ENCODE results near the gene VMAC.

The VMAC gene

DNA sequence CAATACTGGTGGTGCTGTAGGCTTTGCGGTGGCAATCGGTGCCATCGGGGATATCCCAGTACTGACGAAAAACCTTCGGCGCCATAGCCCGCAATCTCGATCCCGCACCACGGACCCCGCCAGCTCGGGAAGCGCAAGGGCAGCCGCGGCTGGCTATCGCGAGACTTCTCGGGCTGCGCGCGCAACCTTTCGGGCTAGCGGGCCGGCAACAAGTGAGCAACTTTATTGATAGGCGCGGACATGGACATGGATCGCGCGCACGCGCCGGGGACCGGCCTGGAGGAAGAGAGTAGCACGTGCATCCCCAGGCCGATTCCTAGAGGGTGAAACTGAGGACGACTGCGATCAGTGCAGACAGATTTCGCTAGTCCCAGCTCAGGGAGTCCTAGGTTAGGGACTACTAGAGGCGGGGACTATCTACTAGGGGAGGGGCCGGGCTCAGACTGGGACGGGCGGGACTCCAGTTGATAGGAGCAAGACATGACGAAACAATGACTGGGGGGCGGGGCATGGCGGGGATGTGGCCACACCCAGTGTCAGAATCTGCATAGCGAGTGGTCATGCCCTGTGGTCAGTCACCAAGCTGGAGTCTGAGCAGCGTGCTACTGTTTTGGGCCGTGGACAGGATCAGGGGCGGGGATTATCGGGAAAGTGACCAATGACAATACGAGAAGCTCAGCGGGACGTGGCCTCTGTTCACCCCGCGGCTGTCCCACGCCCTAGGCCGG lies 884 bp upstream of the VMAC start, which contains the start of gene NDUFA11:
Gene NDUFA11 (minus strand): TSS at position 167 of the 728 bp plus-strand sequence. CDS start 82 bp downstream, at position 85.
- peak; percentile 97 for DNase-seq (ENCODE audit: low spot score)

DNA sequence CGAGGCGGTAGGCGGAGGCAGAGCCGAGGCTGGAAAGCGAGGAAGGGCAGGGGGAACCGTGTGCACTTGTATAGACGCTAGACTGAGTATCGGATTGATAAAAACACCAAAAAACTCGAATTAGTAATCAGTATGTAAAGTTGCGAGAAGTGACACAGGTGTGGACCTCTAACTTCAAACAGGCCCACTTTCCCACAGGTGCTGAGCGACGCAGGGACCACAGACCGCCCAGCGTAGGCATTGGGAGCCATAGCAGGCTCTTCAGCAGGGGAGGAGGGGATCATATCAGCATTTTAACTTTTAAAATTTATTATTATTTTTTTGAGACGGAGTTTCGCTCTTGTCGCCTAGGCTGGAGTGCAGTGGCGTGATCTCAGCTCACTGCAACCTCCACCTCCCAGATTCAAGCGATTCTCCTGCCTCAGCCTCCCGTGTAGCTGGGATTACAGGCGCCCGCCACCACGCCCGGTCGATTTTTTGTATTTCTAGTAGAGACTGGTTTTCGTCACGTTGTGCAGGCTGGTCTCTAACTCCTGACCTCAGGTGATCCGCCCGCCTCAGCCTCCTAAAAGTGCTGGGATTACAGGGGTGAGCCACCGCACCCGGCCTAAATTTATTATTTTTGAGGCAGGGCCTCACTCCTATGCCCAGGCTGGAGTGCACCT lies 574 bp downstream of the VMAC start:
- DNase-seq (ENCODE audit: low spot score), result no peak

DNA sequence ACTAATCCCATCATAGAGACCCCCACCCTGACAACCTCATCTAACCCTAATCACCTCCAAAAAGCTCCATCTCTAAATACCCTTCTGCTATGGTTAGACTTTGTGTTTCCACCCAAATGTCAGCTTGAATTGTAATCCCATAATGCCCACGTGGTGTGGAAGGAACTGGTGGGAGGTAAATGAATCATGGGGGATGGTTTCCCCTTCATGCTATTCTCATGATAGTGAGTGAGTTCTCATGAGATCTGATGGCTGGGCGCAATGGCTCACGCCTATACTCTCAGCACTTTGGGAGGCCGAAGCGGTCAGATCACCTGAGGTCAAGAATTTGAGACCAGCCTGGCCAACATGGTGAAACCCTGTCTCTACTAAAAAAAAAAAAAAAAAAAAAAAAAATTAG lies 2.6 kb downstream of the VMAC start:
- no peak for DNase-seq (ENCODE audit: low spot score)

DNA sequence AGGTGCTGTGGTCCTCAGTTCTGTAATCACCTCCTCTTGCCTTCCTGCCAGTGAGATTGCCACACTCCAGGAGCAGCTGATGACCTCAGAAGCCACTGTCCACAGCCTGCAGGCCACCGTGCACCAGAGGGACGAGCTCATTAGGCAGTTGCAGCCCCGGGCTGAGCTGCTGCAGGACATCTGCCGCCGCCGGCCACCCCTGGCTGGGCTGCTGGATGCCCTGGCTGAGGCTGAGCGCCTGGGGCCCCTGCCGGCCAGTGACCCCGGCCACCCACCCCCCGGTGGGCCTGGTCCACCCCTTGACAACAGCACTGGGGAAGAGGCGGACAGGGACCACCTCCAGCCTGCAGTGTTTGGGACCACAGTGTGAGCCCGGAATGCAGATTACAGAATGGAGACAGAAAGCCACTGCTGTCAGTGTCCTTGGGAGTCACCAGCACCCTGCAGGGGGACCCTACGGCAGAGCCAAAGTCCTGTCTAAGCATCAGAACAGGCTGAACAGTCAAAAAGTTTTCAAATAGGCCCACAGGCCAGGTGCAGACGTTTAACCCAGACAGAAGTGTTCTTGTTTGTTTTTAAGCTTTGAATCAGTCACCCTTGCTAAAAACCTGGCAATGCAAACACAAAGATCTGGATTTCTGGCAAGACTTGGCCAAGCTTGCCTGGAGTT lies 4.2 kb downstream of the VMAC start:
- no peak for DNase-seq (ENCODE audit: low spot score)

DNA sequence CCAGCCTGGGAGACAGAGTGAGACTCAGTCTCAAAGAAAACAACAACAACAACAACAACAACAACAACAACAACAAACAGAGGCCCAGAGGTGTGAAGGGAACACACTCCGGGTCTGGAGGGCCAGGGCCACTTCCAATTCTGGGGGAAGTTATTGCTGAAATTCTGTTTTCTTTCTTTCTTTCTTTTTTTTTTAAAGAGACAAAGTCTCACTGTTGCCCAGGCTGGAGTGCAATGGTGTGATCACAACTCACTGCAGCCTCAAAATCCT lies 5.9 kb downstream of the VMAC start:
- no peak for DNase-seq (ENCODE audit: low spot score)

DNA sequence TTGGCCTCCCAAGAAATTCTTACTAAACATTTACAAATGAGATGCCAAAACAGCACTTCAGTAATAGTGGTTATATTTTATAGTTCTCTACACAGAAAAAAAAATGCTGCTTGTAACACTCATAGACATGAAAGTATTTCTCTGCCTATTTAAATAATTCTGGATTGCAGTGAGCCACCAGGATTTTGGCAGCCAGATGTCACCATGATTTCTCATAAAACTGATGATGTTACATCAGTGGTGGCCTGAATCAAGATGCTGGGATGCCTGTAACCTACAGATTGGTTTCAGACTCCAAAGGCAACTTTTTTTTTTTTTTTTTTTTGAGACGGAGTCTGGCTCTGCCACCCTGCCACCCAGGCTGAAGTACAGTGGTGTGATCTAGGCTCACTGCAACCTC lies 6.7 kb downstream of the VMAC start:
- DNase-seq (ENCODE audit: low spot score), result no peak

DNA sequence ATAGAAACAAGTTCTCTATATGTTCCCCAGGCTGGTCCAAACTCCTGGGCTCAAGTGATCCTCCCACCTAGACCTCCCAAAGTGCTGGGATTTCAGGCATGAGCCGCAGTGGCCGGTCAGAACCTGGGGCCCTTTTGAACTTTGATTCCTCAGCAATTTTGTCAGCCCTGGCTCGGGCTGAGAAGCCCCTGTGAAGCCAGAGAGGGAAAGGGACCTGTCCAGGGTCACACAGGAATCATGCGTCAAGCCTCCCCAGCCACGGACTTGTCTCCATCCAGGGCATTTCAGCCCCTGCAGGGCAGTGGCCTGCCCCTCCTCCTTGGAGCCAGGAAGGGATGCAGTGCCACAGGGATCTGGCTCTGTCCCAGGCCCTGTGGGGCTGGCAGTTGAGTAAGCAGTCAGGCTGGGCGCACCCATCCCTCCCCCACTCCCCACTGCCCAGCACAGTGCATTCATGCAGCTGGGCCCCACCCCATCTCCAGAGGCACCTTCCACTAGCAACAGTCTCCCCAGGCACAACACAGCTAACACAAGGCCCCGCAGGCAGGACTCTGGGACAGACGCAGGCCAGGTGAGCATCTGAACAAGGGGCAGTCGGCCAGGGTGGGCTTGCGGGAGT lies 9.2 kb downstream of the VMAC start, which contains the start of gene CAPS:
Gene CAPS (plus strand): TSS at position 516 of the 619 bp plus-strand sequence. CDS start 153 bp downstream, outside the sequence.
- peak; percentile 53 for DNase-seq (ENCODE audit: low spot score)

DNA sequence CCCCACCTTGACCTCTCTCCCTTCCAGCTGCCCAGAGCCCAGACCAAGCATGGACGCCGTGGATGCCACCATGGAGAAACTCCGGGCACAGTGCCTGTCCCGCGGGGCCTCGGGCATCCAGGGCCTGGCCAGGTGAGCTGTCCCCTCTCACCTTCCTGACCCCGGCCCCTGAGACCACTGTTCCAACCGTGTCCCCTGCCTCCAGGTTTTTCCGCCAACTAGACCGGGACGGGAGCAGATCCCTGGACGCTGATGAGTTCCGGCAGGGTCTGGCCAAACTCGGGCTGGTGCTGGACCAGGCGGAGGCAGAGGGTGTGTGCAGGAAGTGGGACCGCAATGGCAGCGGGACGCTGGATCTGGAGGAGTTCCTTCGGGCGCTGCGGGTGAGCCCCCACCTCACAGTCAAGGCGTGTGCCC lies 9.7 kb downstream of the VMAC start:
- DNase-seq (ENCODE audit: low spot score), result no peak

DNA sequence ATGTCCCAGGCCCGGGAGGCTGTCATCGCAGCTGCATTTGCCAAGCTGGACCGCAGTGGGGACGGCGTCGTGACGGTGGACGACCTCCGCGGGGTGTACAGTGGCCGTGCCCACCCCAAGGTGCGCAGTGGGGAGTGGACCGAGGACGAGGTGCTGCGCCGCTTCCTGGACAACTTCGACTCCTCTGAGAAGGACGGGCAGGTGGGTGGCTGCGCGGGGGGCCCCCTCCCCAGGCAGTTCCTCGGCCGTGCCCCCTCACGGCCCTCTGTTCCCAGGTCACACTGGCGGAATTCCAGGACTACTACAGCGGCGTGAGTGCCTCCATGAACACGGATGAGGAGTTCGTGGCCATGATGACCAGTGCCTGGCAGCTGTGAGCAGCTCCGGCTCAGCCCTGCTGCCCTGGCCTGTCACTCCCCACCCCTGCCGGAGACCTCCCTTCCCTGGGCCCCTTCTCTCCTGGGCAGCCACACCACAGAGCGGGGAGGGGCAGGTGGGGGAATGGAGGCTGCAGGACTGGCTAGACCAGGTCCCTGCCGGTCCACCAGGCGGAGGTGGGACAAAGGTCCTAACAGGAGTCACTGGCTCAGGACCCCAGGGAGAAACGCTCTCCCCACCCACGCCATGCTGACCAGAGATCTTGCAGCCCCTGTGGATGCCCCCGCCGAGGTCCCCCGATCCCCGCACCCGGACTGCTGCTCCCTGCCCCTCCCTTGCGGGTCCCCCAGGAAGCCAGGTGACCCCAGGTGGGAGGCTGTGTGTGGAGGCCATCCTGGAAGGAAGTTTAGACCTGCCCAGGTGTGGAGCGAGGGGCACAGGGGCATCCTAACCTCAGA lies 10.5 kb downstream of the VMAC start:
- peak; percentile 54 for DNase-seq (ENCODE audit: low spot score)

DNA sequence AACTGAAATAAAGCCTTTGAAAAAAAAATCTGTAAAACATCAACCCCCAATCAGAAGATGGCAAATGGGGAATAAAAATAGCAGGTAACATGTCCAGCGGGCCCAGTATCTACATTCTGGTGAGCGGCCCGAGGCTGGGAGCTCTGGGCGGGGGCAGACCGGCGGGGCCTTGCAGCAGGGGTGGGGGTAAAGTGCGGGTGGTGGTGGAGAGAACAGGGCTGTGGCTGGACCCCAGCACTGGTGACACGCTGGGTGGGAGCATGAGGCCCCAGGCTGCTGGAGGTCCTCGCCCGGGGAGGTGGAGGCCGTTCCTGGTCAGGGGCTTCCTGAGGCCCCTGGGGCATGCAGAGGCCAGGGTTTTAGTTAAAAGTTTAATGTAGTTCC lies 11.1 kb downstream of the VMAC start:
- DNase-seq (ENCODE audit: low spot score), result no peak

DNA sequence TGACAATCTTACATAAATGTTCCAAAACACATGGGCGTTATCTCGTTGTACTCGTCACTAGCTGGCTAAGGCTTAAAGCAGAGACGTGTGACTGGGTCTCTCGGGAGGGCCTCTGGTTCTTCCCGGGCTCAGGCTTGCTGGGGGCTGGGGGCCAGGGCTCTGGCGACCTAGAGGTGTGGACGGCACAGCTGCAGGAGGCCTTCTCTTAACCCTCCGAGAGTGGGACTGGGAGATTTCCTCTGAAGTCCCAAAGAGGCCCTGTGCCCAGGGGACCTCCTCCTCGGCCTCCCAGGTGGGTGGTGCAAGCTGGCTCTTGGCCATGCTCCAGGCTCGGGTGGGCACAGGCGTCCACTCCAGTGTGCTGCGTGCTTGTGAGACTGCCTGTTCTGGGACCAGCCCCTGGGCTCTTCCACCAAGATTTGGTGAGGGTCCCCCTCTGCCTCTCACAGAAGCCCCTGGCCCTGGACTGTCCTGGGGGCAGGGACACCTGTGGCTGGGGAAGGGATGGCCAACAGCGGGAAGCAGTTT lies 11.6 kb downstream of the VMAC start:
- DNase-seq (ENCODE audit: low spot score), result no peak

DNA sequence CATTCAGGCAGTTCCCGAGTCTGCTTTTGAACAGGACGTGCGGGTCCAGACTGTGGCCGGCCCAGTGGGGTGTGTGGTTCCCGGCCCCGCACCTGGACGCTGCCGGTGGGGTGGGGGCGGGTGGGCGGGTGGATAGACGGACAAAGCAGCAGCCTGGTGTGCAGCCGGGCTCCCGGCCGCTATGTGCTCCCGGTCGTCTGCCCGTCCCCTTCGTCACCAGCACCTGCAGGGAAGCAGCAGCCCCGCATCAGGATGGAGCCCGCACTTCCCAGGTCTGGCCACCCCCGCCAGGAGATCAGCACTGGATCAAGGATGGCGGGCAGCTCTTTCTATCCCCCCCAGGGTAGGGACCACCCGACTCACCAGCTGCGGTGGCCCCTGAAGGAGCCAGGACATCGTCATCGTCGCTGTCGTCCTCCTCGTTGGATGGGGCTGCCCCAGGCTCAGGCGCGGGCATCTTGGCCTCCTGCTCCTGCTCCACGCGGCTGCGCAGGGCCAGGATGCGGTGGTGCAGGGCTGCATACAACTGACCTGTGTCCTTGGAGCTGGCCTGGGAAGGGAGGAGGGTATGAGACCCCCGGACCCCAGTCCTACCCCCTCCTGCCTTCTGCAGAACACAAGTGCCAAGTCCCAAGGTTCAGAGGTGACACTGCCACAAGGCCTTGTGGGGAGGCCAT lies 12.9 kb downstream of the VMAC start:
- no peak for DNase-seq (ENCODE audit: low spot score)

DNA sequence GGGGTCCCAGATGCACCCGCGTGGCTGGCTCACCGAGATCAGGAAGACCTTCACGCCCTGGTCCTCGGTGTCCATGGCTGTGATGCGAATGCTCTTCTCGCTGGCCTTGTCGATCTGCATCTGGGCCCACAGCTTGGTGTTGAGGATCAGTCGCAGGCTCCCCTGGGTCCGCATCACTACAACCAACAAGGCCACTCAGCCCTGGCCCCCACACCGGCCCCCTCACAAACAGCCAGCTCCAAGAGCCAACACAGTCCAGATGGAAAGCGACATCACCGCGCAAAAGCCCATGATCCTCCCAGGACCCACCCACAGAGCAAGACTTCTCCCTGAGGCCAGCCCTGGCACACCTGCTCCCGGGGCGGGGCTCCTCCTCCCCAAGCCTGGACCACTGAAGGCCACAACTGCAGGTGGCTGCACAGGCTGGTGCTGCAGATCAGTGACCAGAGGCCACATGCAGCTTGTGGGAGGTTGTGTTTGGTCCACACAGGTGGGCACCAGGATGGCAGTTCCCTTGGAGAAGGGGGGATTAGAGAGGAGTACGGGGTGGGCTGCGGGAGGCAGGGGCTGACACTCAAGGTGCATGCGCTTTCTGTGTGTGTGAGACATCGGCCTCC lies 13.9 kb downstream of the VMAC start:
- no peak for DNase-seq (ENCODE audit: low spot score)

DNA sequence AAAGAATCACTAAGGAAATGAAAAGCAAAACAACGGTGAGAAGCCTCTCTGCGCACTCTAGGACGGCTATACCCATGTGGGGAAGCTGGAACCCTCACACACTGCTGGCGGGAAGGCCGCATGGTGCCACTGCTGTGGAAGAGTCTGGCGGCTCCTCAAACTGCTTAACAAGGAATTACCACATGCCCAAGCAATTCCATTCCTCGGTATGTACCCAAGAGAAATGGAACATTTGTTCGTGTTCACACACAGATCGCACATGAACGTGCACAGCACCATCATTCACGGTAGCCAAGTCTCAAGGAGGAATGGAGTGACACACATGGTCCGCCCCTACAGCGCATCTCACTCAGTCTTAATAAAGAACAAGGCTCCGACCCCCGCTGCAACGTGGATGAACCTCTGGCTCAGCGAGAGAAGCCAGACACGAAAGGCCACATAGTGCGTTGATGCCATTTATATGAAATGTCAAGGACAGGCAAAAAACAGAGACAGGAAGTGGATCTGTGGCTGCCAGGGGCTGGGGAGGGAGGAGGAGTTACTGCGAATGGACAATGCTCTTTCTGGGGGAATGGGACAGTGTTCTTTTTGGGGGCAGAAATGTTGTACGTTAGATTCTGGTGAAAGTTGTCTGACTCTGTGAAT lies 17.0 kb downstream of the VMAC start:
- DNase-seq (ENCODE audit: low spot score), result no peak

DNA sequence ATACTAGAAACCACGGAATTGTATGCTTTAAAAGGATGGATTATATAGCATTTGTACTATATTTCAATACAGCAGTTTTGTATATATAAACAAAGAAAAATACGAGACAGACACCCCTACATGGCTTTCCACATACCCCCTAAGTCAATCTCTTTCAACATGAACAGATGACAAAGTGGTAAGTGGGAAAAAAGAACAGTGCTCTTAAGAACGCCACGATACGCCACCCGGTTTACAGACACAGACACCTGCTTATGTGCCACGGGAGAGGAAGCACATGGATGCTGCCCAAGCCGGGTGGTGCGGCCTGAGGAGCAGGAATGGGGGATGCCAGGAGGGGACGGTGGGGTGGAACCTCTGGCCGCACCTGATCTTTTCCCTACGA lies 17.5 kb downstream of the VMAC start:
- no peak for DNase-seq (ENCODE audit: low spot score)

DNA sequence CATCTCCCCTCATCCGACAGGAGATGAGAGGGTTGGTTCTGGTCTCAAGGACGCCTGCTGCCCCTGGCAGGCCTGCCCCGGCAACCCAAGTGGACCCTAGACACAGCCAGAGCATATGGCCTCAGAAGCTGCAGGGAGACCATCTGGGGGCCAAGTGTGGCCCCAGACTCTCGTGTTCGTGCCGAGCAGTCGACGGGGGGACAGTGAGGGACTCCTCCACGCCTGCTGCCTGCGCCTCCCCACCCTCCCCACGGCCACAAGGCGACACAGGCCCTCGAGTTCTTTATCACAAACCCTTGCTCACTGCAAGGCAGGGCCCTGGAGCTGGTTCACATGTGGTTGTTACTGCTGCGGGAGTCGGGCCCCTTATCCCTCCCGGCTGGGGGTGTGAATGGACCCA lies 18.7 kb downstream of the VMAC start:
- DNase-seq (ENCODE audit: low spot score), result no peak

DNA sequence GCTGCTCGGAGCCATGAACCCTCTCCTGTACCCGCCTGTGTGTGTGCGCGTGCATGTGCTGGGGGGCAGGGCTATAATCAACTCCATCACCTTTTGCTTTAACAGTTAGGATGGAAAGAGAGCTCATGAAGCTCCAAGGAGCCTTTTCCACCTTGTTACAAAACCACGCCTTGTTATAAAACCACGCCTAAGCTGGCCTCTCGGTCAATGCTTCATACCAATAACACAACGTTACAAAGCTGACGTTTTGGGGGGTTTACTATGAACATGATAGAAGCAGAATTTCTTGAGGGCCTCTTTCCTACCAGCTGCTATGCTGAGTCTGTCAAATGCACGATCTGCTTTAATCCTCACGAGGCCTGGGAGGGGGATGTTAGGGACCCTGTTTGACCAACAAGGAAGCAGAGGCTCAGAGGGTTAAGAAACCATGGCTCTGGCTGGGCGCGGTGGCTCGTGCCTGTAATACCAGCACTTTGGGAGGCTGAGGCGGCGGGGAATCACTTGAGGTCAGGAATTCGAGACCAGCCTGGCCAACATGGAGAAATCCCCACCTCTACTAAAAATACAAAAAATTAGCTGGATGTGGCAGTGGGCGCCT lies 21.3 kb downstream of the VMAC start:
- DNase-seq (ENCODE audit: low spot score), result no peak

DNA sequence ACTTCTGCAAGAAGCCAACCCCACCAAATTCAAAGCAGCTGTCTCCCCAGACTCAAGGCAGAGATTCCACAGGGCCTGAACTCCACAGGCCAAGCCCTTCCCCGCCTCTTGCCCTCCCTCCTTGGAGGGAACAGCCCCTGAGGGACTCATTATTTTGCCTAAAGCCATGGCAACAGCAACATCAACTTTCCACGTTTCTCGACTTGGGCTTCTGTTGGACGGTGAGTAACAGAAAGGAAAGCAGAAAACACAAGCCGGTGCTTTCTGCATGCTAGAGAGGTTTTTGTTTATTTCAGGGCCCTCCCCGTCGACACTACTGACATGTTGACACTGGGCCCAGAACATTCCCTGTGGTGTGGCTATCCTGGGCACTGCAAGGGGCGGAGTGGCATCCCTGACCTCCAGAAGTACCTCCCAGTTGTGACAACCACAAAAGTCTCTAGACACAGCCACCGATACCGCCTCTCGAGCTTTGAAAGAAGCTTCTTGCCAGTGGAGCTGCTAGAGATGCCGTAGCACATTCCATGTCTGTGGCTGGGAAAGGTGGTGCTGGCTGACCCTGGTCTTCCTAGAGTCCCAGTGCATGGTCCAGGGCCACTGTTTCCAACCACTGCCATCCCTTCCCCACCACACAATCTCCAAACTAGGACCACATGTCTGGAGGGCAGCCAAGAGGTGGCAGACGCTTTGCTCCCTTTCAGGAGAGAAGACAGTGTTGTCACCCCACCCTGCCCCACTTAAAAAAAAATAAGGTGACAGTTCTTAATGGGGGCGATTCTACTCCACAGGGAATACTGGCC lies 22.2 kb downstream of the VMAC start:
- no peak for DNase-seq (ENCODE audit: low spot score)

DNA sequence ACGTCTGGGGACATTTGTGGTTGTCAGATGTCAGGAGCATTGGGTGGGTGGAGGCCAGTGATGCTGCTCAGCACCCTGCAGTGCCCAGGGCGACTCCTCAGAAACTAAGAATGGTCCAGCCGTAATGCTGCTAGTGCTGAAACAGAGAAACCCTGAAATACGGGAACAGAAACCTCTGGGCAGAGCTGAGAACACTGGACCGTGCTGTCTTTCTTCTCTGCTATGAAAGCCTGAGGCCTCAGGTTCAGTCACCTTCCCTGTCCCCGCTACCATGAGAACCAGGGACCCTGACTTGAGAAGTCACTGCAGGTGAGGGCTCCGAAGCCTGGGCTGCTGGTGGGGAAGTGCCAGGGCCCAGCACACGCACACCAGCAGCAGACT lies 22.8 kb downstream of the VMAC start:
- DNase-seq (ENCODE audit: low spot score), result no peak

All from iPS-NIHi11 (cell line).